Measurements from ENCODE around the gene ACSM5. TPM values are rescaled to one million over a fixed set of nuclear protein-coding genes. Genes with fewer than 3 reads are reported as not detected.
A peak's percentile ranks its signal among the peaks of the same experiment; 100 is the strongest.

The ACSM5 gene
- total RNA-seq, result not detected in 2 replicates
- long read RNA-seq, result 0 reads

- H3K36me3 Mint-ChIP-seq (ENCODE audit: low read depth), result no peaks in the 10 kb centered on the region
- no peak for TF ChIP-seq CTCF (conservative IDR thresholded peaks at IDR 0.05)
- H3K4me1 Mint-ChIP-seq, result no peaks in the 10 kb centered on the region
- peaks cover 11% of the 10 kb centered on the region for H3K27me3 Mint-ChIP-seq (ENCODE audit: low read depth)
- no peak within 1 kb of the TSS for H3K4me3 Mint-ChIP-seq
- no peaks in the 10 kb centered on the region for H3K9me3 Mint-ChIP-seq
- H3K27ac Mint-ChIP-seq (ENCODE audit: unreplicated experiment), result no peak within 1 kb of the TSS
- no peak for DNase-seq (ENCODE audit: low read depth, low spot score)
Observed at GRCh38 chr16:20409398-20410120, at the start of gene ACSM5. ACSM5 (plus strand) TSS chr16:20409534; CDS start chr16:20411485, 1,951 bp downstream.

- peak; percentile 32 for DNase-seq (ENCODE audit: low read depth, low spot score)
- Mint-ChIP-seq H3K4me3 (no peak overlapping the region), H3K36me3 (ENCODE audit: low read depth) (no peaks in the 10 kb centered on the region), H3K27me3 (ENCODE audit: low read depth) (peaks cover 72% of the 10 kb centered on the region), H3K27ac (ENCODE audit: unreplicated experiment) (no peak overlapping the region), H3K4me1 (no peaks in the 10 kb centered on the region), H3K9me3 (peaks cover 7% of the 10 kb centered on the region)
- TF ChIP-seq CTCF (conservative IDR thresholded peaks at IDR 0.05), result peak; percentile 49
Observed at GRCh38 chr16:20359997-20360396, 49.3 kb upstream of the ACSM5 start.

- no peak overlapping the region for H3K4me3 Mint-ChIP-seq
- no peaks in the 10 kb centered on the region for H3K9me3 Mint-ChIP-seq
- no peaks in the 10 kb centered on the region for H3K4me1 Mint-ChIP-seq
- no peak overlapping the region for H3K27ac Mint-ChIP-seq (ENCODE audit: unreplicated experiment)
- no peak for DNase-seq (ENCODE audit: low read depth, low spot score)
- H3K36me3 Mint-ChIP-seq (ENCODE audit: low read depth), result no peaks in the 10 kb centered on the region
- peaks cover 70% of the 10 kb centered on the region for H3K27me3 Mint-ChIP-seq (ENCODE audit: low read depth)
- no peak for TF ChIP-seq CTCF (conservative IDR thresholded peaks at IDR 0.05)
Observed at GRCh38 chr16:20363191-20363590, 46.1 kb upstream of the ACSM5 start.

GRCh38 chr16:20364051-20364450 is 45.3 kb upstream of the ACSM5 start:
- TF ChIP-seq CTCF (conservative IDR thresholded peaks at IDR 0.05), result no peak
- Mint-ChIP-seq H3K4me3 (no peak overlapping the region), H3K36me3 (ENCODE audit: low read depth) (no peaks in the 10 kb centered on the region), H3K27me3 (ENCODE audit: low read depth) (peaks cover 66% of the 10 kb centered on the region), H3K4me1 (no peaks in the 10 kb centered on the region), H3K9me3 (no peaks in the 10 kb centered on the region), H3K27ac (ENCODE audit: unreplicated experiment) (no peak overlapping the region)
- DNase-seq (ENCODE audit: low read depth, low spot score), result no peak

- no peak for TF ChIP-seq CTCF (conservative IDR thresholded peaks at IDR 0.05)
- no peak for DNase-seq (ENCODE audit: low read depth, low spot score)
- peaks cover 38% of the 10 kb centered on the region for H3K27me3 Mint-ChIP-seq (ENCODE audit: low read depth)
- no peak overlapping the region for H3K4me3 Mint-ChIP-seq
- peaks cover 4% of the 10 kb centered on the region for H3K4me1 Mint-ChIP-seq
- no peaks in the 10 kb centered on the region for H3K9me3 Mint-ChIP-seq
- H3K36me3 Mint-ChIP-seq (ENCODE audit: low read depth), result no peaks in the 10 kb centered on the region
- no peak overlapping the region for H3K27ac Mint-ChIP-seq (ENCODE audit: unreplicated experiment)
Observed at GRCh38 chr16:20369452-20370054, 39.8 kb upstream of the ACSM5 start.

Measured in neural crest cell (in vitro differentiated cells).